Effector CD8-positive, alpha-beta T cell (primary cell): ENCODE results near the gene RABEP1.
A peak's percentile ranks its signal among the peaks of the same experiment; 100 is the strongest.

Source experiments
- DNase-seq: peaks from one replicate; lab custom pipeline; 2025; lab: John Stamatoyannopoulos, UW

Gene RABEP1

GRCh38 chr17:5364156-5364555, 82.1 kb downstream of the RABEP1 start:
- no peak for DNase-seq

GRCh38 chr17:5364696-5365095, 82.6 kb downstream of the RABEP1 start:
- DNase-seq, result no peak

GRCh38 chr17:5365831-5366230, 83.7 kb downstream of the RABEP1 start:
- no peak for DNase-seq

GRCh38 chr17:5370411-5370810, 88.3 kb downstream of the RABEP1 start:
- no peak for DNase-seq

- no peak for DNase-seq
These were observed 91.0 kb downstream of the RABEP1 start for GRCh38 chr17:5373112-5373511.

GRCh38 chr17:5378566-5379207, 96.6 kb downstream of the RABEP1 start:
- DNase-seq, result no peak

GRCh38 chr17:5379351-5380107, 97.4 kb downstream of the RABEP1 start:
- DNase-seq, result no peak

- no peak for DNase-seq
These were observed 98.5 kb downstream of the RABEP1 start for GRCh38 chr17:5380491-5381135.

GRCh38 chr17:5381542-5381941, 99.5 kb downstream of the RABEP1 start:
- DNase-seq, result no peak

- no peak for DNase-seq
These were observed 109.6 kb downstream of the RABEP1 start for GRCh38 chr17:5391678-5392077.

GRCh38 chr17:5396612-5397011, 114.5 kb downstream of the RABEP1 start:
- DNase-seq, result no peak

GRCh38 chr17:5399767-5400166, 117.7 kb downstream of the RABEP1 start:
- no peak for DNase-seq

- DNase-seq, result no peak
These were observed 123.3 kb downstream of the RABEP1 start for GRCh38 chr17:5405400-5405799.

- no peak for DNase-seq
These were observed 126.1 kb downstream of the RABEP1 start for GRCh38 chr17:5408186-5408585.

GRCh38 chr17:5410594-5411272, 128.6 kb downstream of the RABEP1 start:
- DNase-seq, result no peak

- no peak for DNase-seq
These were observed 131.6 kb downstream of the RABEP1 start for GRCh38 chr17:5413682-5414081.

GRCh38 chr17:5416901-5417300, 134.8 kb downstream of the RABEP1 start:
- no peak for DNase-seq

GRCh38 chr17:5418858-5419355, 136.8 kb downstream of the RABEP1 start:
- DNase-seq, result peak; percentile 44

- DNase-seq, result peak; percentile 94
These were observed 137.4 kb downstream of the RABEP1 start, which contains the start of gene NUP88 for GRCh38 chr17:5419356-5419958. NUP88 (minus strand) TSS chr17:5419662; CDS start chr17:5419650, 12 bp downstream.

- peak; percentile 84 for DNase-seq
These were observed 138.0 kb downstream of the RABEP1 start, which contains the start of gene RPAIN for GRCh38 chr17:5419959-5420653. RPAIN (plus strand) TSS chr17:5420182; CDS start chr17:5420211, 29 bp downstream.

- DNase-seq, result no peak
These were observed 140.4 kb downstream of the RABEP1 start for GRCh38 chr17:5422505-5422904.
